IMR-90 (cell line): ENCODE results near the gene FN3KRP. TPM values are rescaled to one million over a fixed set of nuclear protein-coding genes. Genes with fewer than 3 reads are reported as not detected.
A peak's percentile ranks its signal among the peaks of the same experiment; 100 is the strongest.

ENCODE experiments used
- ATAC-seq: fragments of 200-7000 bp; cut with Tn5 transposase; 2 replicates; pipeline ENCODE4 v1.9.1; 2020; ENCODE audit warnings: low read depth, mild to moderate bottlenecking, moderate library complexity
- BruUV-seq: library from RNA; stranded (reverse); fragments of 400-500 nt; replicated peaks from 2 replicates; lab custom pipeline; 2021; lab: Mats Ljungman, UMichigan
- CTCF ChIA-PET: fragments of 300-600 bp; formaldehyde crosslinking; extraction: SDS; loops from one replicate; lab custom pipeline; 2021; ENCODE audit warnings: antibody characterized with exemption; lab: Yijun Ruan, JAX
- POLR2A ChIA-PET: fragments of 300-600 bp; sonication (Branson Sonifier 250); formaldehyde crosslinking; loops from one replicate; lab custom pipeline; 2022; ENCODE audit warnings: antibody characterized with exemption; ENCODE audit not compliant: unreplicated experiment; lab: Charles Lee
- DNase-seq: peaks from one replicate; pipeline ENCODE4 v3.0.0; 2013
- H2AFZ ChIP-seq: replicated peaks from 2 replicates; pipeline ENCODE3; 2013; ENCODE audit warnings: low read length, mild to moderate bottlenecking; ENCODE audit not compliant: poor library complexity
- H2AK5ac ChIP-seq: 2 replicates; pipeline ENCODE4 v1.6.1; 2013; ENCODE audit warnings: low read depth, low read length, inconsistent platforms
- H2AK9ac ChIP-seq: replicated peaks from 2 replicates; pipeline ENCODE3; 2013; ENCODE audit warnings: mild to moderate bottlenecking, low read depth, low read length, moderate library complexity; ENCODE audit not compliant: poor library complexity
- H2BK120ac ChIP-seq: 2 replicates; pipeline ENCODE4 v1.6.1; 2013; ENCODE audit warnings: low read depth, low read length, inconsistent platforms
- H2BK15ac ChIP-seq: 3 replicates; pipeline ENCODE4 v1.6.1; 2013; ENCODE audit warnings: low read depth, low read length, inconsistent platforms
- H2BK20ac ChIP-seq: 2 replicates; pipeline ENCODE4 v1.6.1; 2013; ENCODE audit warnings: low read depth, mild to moderate bottlenecking, inconsistent platforms, low read length, moderate library complexity
- H2BK5ac ChIP-seq: 2 replicates; pipeline ENCODE4 v1.6.1; 2013; ENCODE audit warnings: mild to moderate bottlenecking, low read depth, low read length, inconsistent platforms; ENCODE audit not compliant: poor library complexity, severe bottlenecking
- H3K14ac ChIP-seq: replicated peaks from 2 replicates; pipeline ENCODE4 v1.6.1; 2013; ENCODE audit warnings: low read depth, low read length, inconsistent platforms
- H3K18ac ChIP-seq: 2 replicates; pipeline ENCODE4 v1.6.1; 2013; ENCODE audit warnings: low read depth, low read length, control low read depth
- H3K23ac ChIP-seq: 2 replicates; pipeline ENCODE4 v1.6.1; 2013; ENCODE audit warnings: low read depth, low read length, inconsistent platforms
- H3K27ac ChIP-seq: 2 replicates; pipeline ENCODE4 v1.5.1; 2013; ENCODE audit warnings: mild to moderate bottlenecking, control low read depth, low read length; ENCODE audit not compliant: insufficient read depth
- H3K27me3 ChIP-seq: 2 replicates; pipeline ENCODE4 v1.6.1; 2013; ENCODE audit warnings: low read length; ENCODE audit not compliant: control insufficient read depth, insufficient read depth
- H3K36me3 ChIP-seq: 2 replicates; pipeline ENCODE4 v1.6.1; 2013; ENCODE audit warnings: low read length, mixed read lengths; ENCODE audit not compliant: control insufficient read depth, insufficient read depth
- H3K4ac ChIP-seq: 2 replicates; pipeline ENCODE4 v1.6.1; 2013; ENCODE audit warnings: low read depth, low read length, inconsistent platforms
- H3K4me1 ChIP-seq: 2 replicates; pipeline ENCODE4 v1.6.1; 2013; ENCODE audit warnings: low read length, mixed read lengths; ENCODE audit not compliant: control insufficient read depth, insufficient read depth
- H3K4me2 ChIP-seq: 2 replicates; pipeline ENCODE4 v1.6.1; 2013; ENCODE audit warnings: low read depth, mild to moderate bottlenecking, control low read depth, low read length, moderate library complexity
- H3K4me3 ChIP-seq: 2 replicates; pipeline ENCODE4 v1.5.1; 2013; ENCODE audit warnings: low read depth, mild to moderate bottlenecking, control low read depth, low read length, moderate library complexity; ENCODE audit not compliant: insufficient read depth
- H3K56ac ChIP-seq: 2 replicates; pipeline ENCODE4 v1.6.1; 2013; ENCODE audit warnings: low read length, inconsistent platforms; ENCODE audit not compliant: insufficient read depth; ENCODE audit errors: extremely low read depth
- H3K79me1 ChIP-seq, 2 experiments: 2 replicates each; pipeline ENCODE4 v1.6.1; 2013; ENCODE audit warnings: low read length in 2 of 2, inconsistent platforms in 1 of 2, low read depth in 1 of 2
- H3K9ac ChIP-seq: 2 replicates; pipeline ENCODE4 v1.6.1; 2013; ENCODE audit warnings: low read depth, low read length, control low read depth
- H3K9me1 ChIP-seq: 2 replicates; pipeline ENCODE4 v1.6.1; 2013; ENCODE audit warnings: low read length, inconsistent platforms; ENCODE audit not compliant: insufficient read depth
- H3K9me3 ChIP-seq: 2 replicates; pipeline ENCODE4 v1.6.1; 2013; ENCODE audit warnings: low read length; ENCODE audit not compliant: control insufficient read depth, insufficient read depth
- H4K20me1 ChIP-seq: 2 replicates; pipeline ENCODE4 v1.6.1; 2013; ENCODE audit warnings: low read length, inconsistent platforms; ENCODE audit not compliant: insufficient read depth
- H4K5ac ChIP-seq: 2 replicates; pipeline ENCODE4 v1.6.1; 2013; ENCODE audit warnings: mild to moderate bottlenecking, low read depth, low read length, control low read depth
- H4K8ac ChIP-seq, 2 experiments: 2 replicates each; pipeline ENCODE4 v1.6.1; 2013; ENCODE audit warnings: low read depth in 2 of 2, low read length in 2 of 2, control low read depth in 1 of 2, inconsistent platforms in 1 of 2
- H4K91ac ChIP-seq: 2 replicates; pipeline ENCODE4 v1.6.1; 2013; ENCODE audit warnings: low read depth, low read length, inconsistent platforms; ENCODE audit not compliant: insufficient read depth
- BHLHE40 ChIP-seq: fragments of 150-350 bp; IDR thresholded peaks from 2 replicates; pipeline ENCODE4 v1.6.1; 2016; ENCODE audit warnings: mild to moderate bottlenecking, low read depth, low read length
- CEBPB ChIP-seq: IDR thresholded peaks from 2 replicates; pipeline ENCODE4 v1.6.1; 2012; ENCODE audit warnings: low read depth, low read length, improper control_type of control experiment
- CHD1 ChIP-seq: IDR thresholded peaks from 2 replicates; pipeline ENCODE4 v1.6.1; 2012; ENCODE audit warnings: low read depth, low read length, improper control_type of control experiment
- FOS ChIP-seq: fragments of 150-350 bp; IDR thresholded peaks from 2 replicates; pipeline ENCODE4 v1.6.1; 2016; ENCODE audit warnings: low read depth, low read length
- MAFK ChIP-seq: IDR thresholded peaks from 2 replicates; pipeline ENCODE4 v1.6.1; 2012; ENCODE audit warnings: low read depth, low read length, improper control_type of control experiment
- MAZ ChIP-seq: IDR thresholded peaks from 2 replicates; pipeline ENCODE4 v1.6.1; 2012; ENCODE audit warnings: low read depth, mild to moderate bottlenecking, low read length, improper control_type of control experiment, moderate library complexity, borderline replicate concordance
- MXI1 ChIP-seq: IDR thresholded peaks from 2 replicates; pipeline ENCODE4 v1.6.1; 2012; ENCODE audit warnings: low read depth, mild to moderate bottlenecking, low read length, moderate library complexity, borderline replicate concordance
- NFE2L2 ChIP-seq: fragments of 150-350 bp; IDR thresholded peaks from 2 replicates; pipeline ENCODE4 v1.6.1; 2016; ENCODE audit warnings: low read depth, mild to moderate bottlenecking, low read length
- POLR2A ChIP-seq: IDR thresholded peaks from 2 replicates; pipeline ENCODE4 v1.6.1; 2012; ENCODE audit warnings: mild to moderate bottlenecking, low read depth, low read length
- RAD21 ChIP-seq: IDR thresholded peaks from 2 replicates; pipeline ENCODE4 v1.6.1; 2012; ENCODE audit warnings: low read length, improper control_type of control experiment
- RCOR1 ChIP-seq: IDR thresholded peaks from 2 replicates; pipeline ENCODE4 v1.6.1; 2012; ENCODE audit warnings: mild to moderate bottlenecking, low read length, improper control_type of control experiment; ENCODE audit not compliant: insufficient replicate concordance
- RFX5 ChIP-seq: IDR thresholded peaks from 2 replicates; pipeline ENCODE4 v1.8.0; 2012; ENCODE audit warnings: low read depth, mild to moderate bottlenecking, low read length, moderate library complexity
- SMC3 ChIP-seq: fragments of 150-350 bp; IDR thresholded peaks from 2 replicates; pipeline ENCODE4 v1.6.1; 2016; ENCODE audit warnings: low read depth, mild to moderate bottlenecking, antibody characterized with exemption, low read length, moderate library complexity
- WGBS, 2 experiments: methylation state at CpG; one replicate each; pipeline versions ENCODE4 v1.1.5 to v1.1.7; 2013; ENCODE audit warnings: missing lambda C conversion rate in 2 of 2; ENCODE audit not compliant: insufficient read length in 1 of 2; ENCODE audit errors: extremely low coverage in 2 of 2; 5-methylcytosine and 5-hydroxymethylcytosine counted together
- dilution Hi-C: fragments of 300-500 bp; cut with HindIII; formaldehyde crosslinking; loops from one replicate; pipeline ENCODE4 v1.14.3; 2018; ENCODE audit warnings: low sequenced_read_pairs; ENCODE audit not compliant: unreplicated experiment
- in situ Hi-C: fragments of 300-500 bp; cut with MboI; formaldehyde crosslinking; loops from 3 replicates; pipeline ENCODE4 v1.14.3; 2019; ENCODE audit warnings: low sequenced_read_pairs, inconsistent platforms, mixed read lengths
- intact Hi-C: fragments of 100-400 bp; cut with micrococcal nuclease; formaldehyde crosslinking; loops from 2 replicates; pipeline ENCODE4 v1.10.0; 2022
- polyA plus RNA-seq, 3 experiments: library from polyadenylated mRNA; depleted of rRNA; stranded (reverse); fragments of >200 nt; gene quantifications; 2 replicates each; pipeline ENCODE4 v1.2.3, GENCODE V29; 2012; ENCODE audit warnings: low replicate concordance in 1 of 3
- total RNA-seq: library from RNA; depleted of rRNA; stranded (reverse); fragments of >200 nt; gene quantifications from 2 replicates; pipeline ENCODE4 v1.2.3, GENCODE V29; 2012
- TF ChIP-seq, protein P1 (sequence below): fragments of 150-350 bp; IDR thresholded peaks from 2 replicates; pipeline ENCODE4 v1.6.1; 2016; ENCODE audit warnings: low read depth, mild to moderate bottlenecking, low read length, moderate library complexity, borderline replicate concordance
- TF ChIP-seq, protein P2 (sequence below): fragments of 150-350 bp; IDR thresholded peaks from 2 replicates; pipeline ENCODE4 v1.6.1; 2017; ENCODE audit warnings: mild to moderate bottlenecking, antibody characterized with exemption, low read length, low read depth
- TF ChIP-seq, protein P3 (sequence below): conservative IDR thresholded peaks from 2 replicates; pipeline ENCODE4 v1.5.1; 2012; ENCODE audit warnings: mild to moderate bottlenecking, low read depth, low read length, improper control_type of control experiment

Gene FN3KRP
- total and polyA plus RNA-seq, 2 of the 4 experiments (the other 2 are of a cell fraction): 18.6 to 20.3 TPM

DNA sequence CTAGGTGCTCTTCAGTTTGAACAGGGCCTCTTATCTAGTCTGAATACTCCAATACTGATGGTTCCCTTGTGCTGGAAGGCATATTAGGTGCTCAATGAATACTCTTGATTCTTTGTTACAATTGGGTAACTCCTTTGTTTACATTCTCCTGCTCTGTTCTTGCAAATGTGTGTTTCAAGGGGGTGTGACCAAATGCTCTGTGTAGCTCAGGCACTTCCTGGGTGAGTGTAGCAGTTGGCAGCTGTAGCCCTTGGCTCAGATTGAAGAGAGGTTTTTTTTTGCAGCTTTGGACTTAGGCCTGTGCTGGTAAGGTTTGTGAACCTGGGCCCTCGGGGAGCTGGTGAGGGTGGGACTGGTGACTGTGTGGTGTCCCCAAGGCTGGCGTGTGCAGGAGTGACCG lies 55.5 kb downstream of the FN3KRP start:
- no peak overlapping the region for H2BK120ac ChIP-seq
- no peaks in the 10 kb centered on the region for H3K9me3 ChIP-seq
- H4K5ac ChIP-seq: no peak overlapping the region
- H3K27ac ChIP-seq: peak overlapping the region; percentile 62; the same call in 1 of the 2 replicates
- BruUV-seq: no TSS peak
- TF ChIP-seq MXI1: 0 out of 2 replicates have a peak, but pooled peaks have one; percentile 55
- TF ChIP-seq MAFK: no peak
- TF ChIP-seq, protein P1, sequence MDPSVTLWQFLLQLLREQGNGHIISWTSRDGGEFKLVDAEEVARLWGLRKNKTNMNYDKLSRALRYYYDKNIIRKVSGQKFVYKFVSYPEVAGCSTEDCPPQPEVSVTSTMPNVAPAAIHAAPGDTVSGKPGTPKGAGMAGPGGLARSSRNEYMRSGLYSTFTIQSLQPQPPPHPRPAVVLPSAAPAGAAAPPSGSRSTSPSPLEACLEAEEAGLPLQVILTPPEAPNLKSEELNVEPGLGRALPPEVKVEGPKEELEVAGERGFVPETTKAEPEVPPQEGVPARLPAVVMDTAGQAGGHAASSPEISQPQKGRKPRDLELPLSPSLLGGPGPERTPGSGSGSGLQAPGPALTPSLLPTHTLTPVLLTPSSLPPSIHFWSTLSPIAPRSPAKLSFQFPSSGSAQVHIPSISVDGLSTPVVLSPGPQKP: no peak
- TF ChIP-seq POLR2A: no peak
- no peak for TF ChIP-seq SMC3
- peak; percentile 80 for TF ChIP-seq CEBPB
- no peak for TF ChIP-seq RFX5
- 0 out of 2 replicates have a peak, but pooled peaks have one; percentile 25 for TF ChIP-seq MAZ
- TF ChIP-seq, protein P2, sequence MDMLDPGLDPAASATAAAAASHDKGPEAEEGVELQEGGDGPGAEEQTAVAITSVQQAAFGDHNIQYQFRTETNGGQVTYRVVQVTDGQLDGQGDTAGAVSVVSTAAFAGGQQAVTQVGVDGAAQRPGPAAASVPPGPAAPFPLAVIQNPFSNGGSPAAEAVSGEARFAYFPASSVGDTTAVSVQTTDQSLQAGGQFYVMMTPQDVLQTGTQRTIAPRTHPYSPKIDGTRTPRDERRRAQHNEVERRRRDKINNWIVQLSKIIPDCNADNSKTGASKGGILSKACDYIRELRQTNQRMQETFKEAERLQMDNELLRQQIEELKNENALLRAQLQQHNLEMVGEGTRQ: no peak
- TF ChIP-seq RCOR1: no peak
- no peak for TF ChIP-seq CHD1
- TF ChIP-seq FOS: no peak
- TF ChIP-seq, protein P3, sequence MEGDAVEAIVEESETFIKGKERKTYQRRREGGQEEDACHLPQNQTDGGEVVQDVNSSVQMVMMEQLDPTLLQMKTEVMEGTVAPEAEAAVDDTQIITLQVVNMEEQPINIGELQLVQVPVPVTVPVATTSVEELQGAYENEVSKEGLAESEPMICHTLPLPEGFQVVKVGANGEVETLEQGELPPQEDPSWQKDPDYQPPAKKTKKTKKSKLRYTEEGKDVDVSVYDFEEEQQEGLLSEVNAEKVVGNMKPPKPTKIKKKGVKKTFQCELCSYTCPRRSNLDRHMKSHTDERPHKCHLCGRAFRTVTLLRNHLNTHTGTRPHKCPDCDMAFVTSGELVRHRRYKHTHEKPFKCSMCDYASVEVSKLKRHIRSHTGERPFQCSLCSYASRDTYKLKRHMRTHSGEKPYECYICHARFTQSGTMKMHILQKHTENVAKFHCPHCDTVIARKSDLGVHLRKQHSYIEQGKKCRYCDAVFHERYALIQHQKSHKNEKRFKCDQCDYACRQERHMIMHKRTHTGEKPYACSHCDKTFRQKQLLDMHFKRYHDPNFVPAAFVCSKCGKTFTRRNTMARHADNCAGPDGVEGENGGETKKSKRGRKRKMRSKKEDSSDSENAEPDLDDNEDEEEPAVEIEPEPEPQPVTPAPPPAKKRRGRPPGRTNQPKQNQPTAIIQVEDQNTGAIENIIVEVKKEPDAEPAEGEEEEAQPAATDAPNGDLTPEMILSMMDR: no peak
- no peak for TF ChIP-seq RAD21
- TF ChIP-seq BHLHE40: no peak
- no peak for TF ChIP-seq NFE2L2
- peaks cover 3% of the 10 kb centered on the region for H3K4me1 ChIP-seq
- DNase-seq (peak; percentile 80), ATAC-seq (peak; percentile 94)
- no peak overlapping the region for H3K23ac ChIP-seq
- no peaks in the 10 kb centered on the region for H3K27me3 ChIP-seq
- H3K9ac ChIP-seq: no peak overlapping the region
- in situ Hi-C loops: loop anchor here (10.0 kb wide), 1 partner anchor 417 kb away; the partner anchor contains the start of gene TEX19
- intact Hi-C loops: no loop called here
- no peak overlapping the region for H3K56ac ChIP-seq
- H2BK5ac ChIP-seq: no peak overlapping the region
- H2AK9ac ChIP-seq: peak overlapping the region; percentile 65
- H2AFZ ChIP-seq: no peak overlapping the region
- WGBS, 2 experiments: 100% methylated on average over 2 of the region's 3 CpGs; no CpG with 5 or more reads in 1 of the 2 experiments
- dilution Hi-C loops: no loop called here
- CTCF ChIA-PET: no interaction called here
- peaks cover 6% of the 10 kb centered on the region for H3K9me1 ChIP-seq
- 0 out of 2 replicates have a peak overlapping the region, but pooled peaks have one; percentile 5 for H3K4ac ChIP-seq
- H2AK5ac ChIP-seq: no peak overlapping the region
- no peak overlapping the region for H3K14ac ChIP-seq
- H4K8ac ChIP-seq: no peak overlapping the region
- H3K18ac ChIP-seq: no peak overlapping the region
- H3K4me2 ChIP-seq: no peak overlapping the region
- H3K4me3 ChIP-seq: no peak overlapping the region
- H2BK15ac ChIP-seq: no peak overlapping the region
- H4K91ac ChIP-seq: no peak overlapping the region
- H3K79me1 ChIP-seq: peaks cover 3 to 23% of the 10 kb centered on the region in 2 experiments; a peak in 2 of 4 replicates
- H3K36me3 ChIP-seq: peaks cover 20% of the 10 kb centered on the region
- POLR2A ChIA-PET: no interaction called here
- peaks cover 13% of the 10 kb centered on the region for H4K20me1 ChIP-seq
- H2BK20ac ChIP-seq: no peak overlapping the region
